K562 (cell line): Measurements from ENCODE around the gene TAF5. TPM values are rescaled to one million over a fixed set of nuclear protein-coding genes. Genes with fewer than 3 reads are reported as not detected.

ENCODE experiments used
- ATF7 ChIP-seq: fragments of 450-650 bp; IDR thresholded peaks from 2 replicates; pipeline ENCODE4 v1.7.1; 2014; ENCODE audit warnings: mild to moderate bottlenecking, moderate library complexity
- E2F4 ChIP-seq: sonication (generic); formaldehyde crosslinking; IDR thresholded peaks from 2 replicates; pipeline ENCODE4 v1.8.0; 2022; ENCODE audit warnings: mild to moderate bottlenecking, low read depth, missing genetic modification reagents
- ETV1 ChIP-seq: fragments of 450-650 bp; conservative IDR thresholded peaks from 2 replicates; pipeline ENCODE4 v1.6.1; 2016; ENCODE audit warnings: missing genetic modification characterization, control low read depth, low read depth, missing compliant biosample characterization
- GABPB1 ChIP-seq: sonication (generic); formaldehyde crosslinking; IDR thresholded peaks from 2 replicates; pipeline ENCODE4 v1.8.0; 2022; ENCODE audit warnings: mild to moderate bottlenecking, missing genetic modification reagents
- HNRNPLL ChIP-seq: fragments of 200-400 bp; formaldehyde crosslinking; IDR thresholded peaks from 2 replicates; pipeline ENCODE4 v1.6.1; 2017; ENCODE audit warnings: low read length, low read depth, mild to moderate bottlenecking; ENCODE audit not compliant: poor library complexity, severe bottlenecking
- JUN ChIP-seq, 2 experiments: sonication (generic) in 1 of 2; formaldehyde crosslinking in 1 of 2; IDR thresholded peaks; 2 replicates each; pipeline versions ENCODE4 v1.6.1 to v1.8.0; 2012 to 2022; ENCODE audit warnings: borderline replicate concordance in 2 of 2, mild to moderate bottlenecking in 2 of 2, improper control_type of control experiment in 1 of 2, low read depth in 1 of 2, low read length in 1 of 2, missing genetic modification reagents in 1 of 2
- MBD2 ChIP-seq: sonication (generic); IDR thresholded peaks from 2 replicates; pipeline ENCODE4 v1.6.1; 2016; ENCODE audit warnings: low read depth, borderline replicate concordance
- REST ChIP-seq, 2 experiments: fragments of 450-650 bp; formaldehyde crosslinking in 1 of 2; IDR thresholded peaks; 2 replicates each; pipeline versions ENCODE4 v1.4.0 to v1.6.1; 2014 to 2020; ENCODE audit warnings: mild to moderate bottlenecking in 2 of 2, borderline replicate concordance in 1 of 2, low read depth in 1 of 2
- RFX1 ChIP-seq: fragments of 450-650 bp; IDR thresholded peaks from 2 replicates; pipeline ENCODE4 v1.6.1; 2016; ENCODE audit warnings: mild to moderate bottlenecking, moderate library complexity
- ZFPM2 ChIP-seq: fragments of 250-450 bp; sonication (Bioruptor Pico); IDR thresholded peaks from 2 replicates; pipeline ENCODE4 v1.5.1; 2022; ENCODE audit warnings: mild to moderate bottlenecking
- ZFX ChIP-seq: sonication (generic); formaldehyde crosslinking; IDR thresholded peaks from 2 replicates; pipeline ENCODE4 v1.8.0; 2022; ENCODE audit warnings: mild to moderate bottlenecking, missing genetic modification reagents, moderate library complexity
- ZNF507 ChIP-seq: conservative IDR thresholded peaks from 2 replicates; pipeline ENCODE4 v1.6.1; 2017; ENCODE audit warnings: missing genetic modification characterization, missing compliant biosample characterization
- polyA plus RNA-seq, 8 experiments: library from polyadenylated mRNA; depleted of rRNA in 4 of 8; stranded (reverse) in 5 of 8; unstranded in 3 of 8; fragments of >200 nt; fragmentation: Nextera tagmentation in 2 of 8; fragmentation: Illumina TruSeq in 1 of 8; extraction: Ambion mirVana in 2 of 8; extraction: Trizol in 1 of 8; gene quantifications; 2 replicates each; pipeline versions ENCODE4 v1.2.1 to v1.2.3, GENCODE V29; 2011 to 2014; ENCODE audit warnings: inconsistent platforms in 1 of 8, missing spikeins in 1 of 8
- total RNA-seq, 7 experiments: library from RNA; depleted of rRNA in 6 of 7; stranded (reverse); fragments of >200 nt in 6 of 7; fragmentation: Illumina TruSeq in 2 of 7; extraction: Trizol in 2 of 7; gene quantifications; 2 replicates each; pipeline versions ENCODE4 v1.2.1 to v1.2.3, GENCODE V29; 2011 to 2021; ENCODE audit warnings: low replicate concordance in 1 of 7
- TF ChIP-seq, protein P1 (sequence below): fragments of 450-650 bp; IDR thresholded peaks from 2 replicates; pipeline ENCODE4 v1.6.1; 2016; ENCODE audit warnings: mild to moderate bottlenecking
- TF ChIP-seq, protein P2 (sequence below), 2 experiments: fragments of 450-650 bp in 1 of 2; sonication (generic) in 1 of 2; formaldehyde crosslinking; conservative IDR thresholded peaks; 2 replicates each; pipeline versions ENCODE4 v1.4.0 to v1.8.1; 2020 to 2022; ENCODE audit warnings: mild to moderate bottlenecking in 1 of 2, missing genetic modification reagents in 1 of 2

Gene TAF5
- total and polyA plus RNA-seq, 9 of the 15 experiments (the other 6 are each of a cell fraction or from before 2014, with no cell fraction given), result 4.2 to 11.9 (median 9.3) TPM

DNA sequence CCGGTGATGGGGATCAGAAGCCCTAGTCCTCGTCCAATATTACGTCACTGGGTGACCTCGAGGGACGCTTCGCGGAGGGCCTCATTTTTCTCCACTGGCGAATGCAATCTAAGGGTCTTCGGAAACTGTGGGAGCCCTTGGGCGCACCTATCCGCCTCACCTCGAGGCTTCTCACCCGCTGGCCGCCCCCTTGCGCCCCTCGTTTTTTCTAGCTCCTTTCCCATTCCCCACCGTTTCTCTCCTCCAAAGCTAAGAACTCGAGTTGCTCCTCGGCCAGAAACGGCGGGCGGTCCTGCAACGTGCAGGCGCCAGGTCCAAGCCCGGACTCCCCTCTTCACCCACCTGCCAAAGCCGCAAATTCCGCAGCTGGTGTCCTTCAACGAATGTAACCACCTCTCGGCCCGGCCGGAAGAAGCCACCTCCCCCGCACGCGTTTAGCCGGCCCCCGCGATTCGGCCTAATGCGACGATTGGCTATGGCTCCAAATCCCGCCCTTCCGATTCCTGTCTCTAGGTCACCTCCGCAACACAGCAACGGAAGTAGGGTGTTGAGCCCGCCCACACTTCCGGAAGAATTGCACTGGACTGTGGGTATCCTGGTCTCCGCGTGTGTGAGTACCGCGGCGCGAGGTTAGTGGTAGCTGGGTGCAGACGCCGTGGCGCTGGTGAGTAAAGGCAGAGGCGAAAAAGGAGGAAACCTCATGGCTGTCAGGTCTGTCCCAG is 28.5 kb downstream of the TAF5 start, which contains the start of the genes ATP5MK and PDCD11 (continued):
- TF ChIP-seq REST (IDR thresholded peaks at IDR 0.05; ENCODE audit: borderline replicate concordance), result no peak
- TF ChIP-seq REST (CRISPR knock-in tag; IDR thresholded peaks at IDR 0.05; ENCODE audit: low read depth), result no peak
- TF ChIP-seq MBD2, result peak; percentile 61; the same call in 1 of the 2 replicates
- TF ChIP-seq JUN (IDR thresholded peaks at IDR 0.05; ENCODE audit: borderline replicate concordance, low read depth, low read length), result no peak
- no peak for TF ChIP-seq JUN (CRISPR knock-in tag; IDR thresholded peaks at IDR 0.05; ENCODE audit: borderline replicate concordance)
- no peak for TF ChIP-seq ZFPM2 (CRISPR knock-in tag)
- peak; percentile 76 for TF ChIP-seq ATF7
- peak; percentile 79 for TF ChIP-seq RFX1
- TF ChIP-seq GABPB1 (CRISPR knock-in tag), result peak; percentile 94
- peak; percentile 86 for TF ChIP-seq HNRNPLL
- no peak for TF ChIP-seq E2F4
- TF ChIP-seq, protein P1, sequence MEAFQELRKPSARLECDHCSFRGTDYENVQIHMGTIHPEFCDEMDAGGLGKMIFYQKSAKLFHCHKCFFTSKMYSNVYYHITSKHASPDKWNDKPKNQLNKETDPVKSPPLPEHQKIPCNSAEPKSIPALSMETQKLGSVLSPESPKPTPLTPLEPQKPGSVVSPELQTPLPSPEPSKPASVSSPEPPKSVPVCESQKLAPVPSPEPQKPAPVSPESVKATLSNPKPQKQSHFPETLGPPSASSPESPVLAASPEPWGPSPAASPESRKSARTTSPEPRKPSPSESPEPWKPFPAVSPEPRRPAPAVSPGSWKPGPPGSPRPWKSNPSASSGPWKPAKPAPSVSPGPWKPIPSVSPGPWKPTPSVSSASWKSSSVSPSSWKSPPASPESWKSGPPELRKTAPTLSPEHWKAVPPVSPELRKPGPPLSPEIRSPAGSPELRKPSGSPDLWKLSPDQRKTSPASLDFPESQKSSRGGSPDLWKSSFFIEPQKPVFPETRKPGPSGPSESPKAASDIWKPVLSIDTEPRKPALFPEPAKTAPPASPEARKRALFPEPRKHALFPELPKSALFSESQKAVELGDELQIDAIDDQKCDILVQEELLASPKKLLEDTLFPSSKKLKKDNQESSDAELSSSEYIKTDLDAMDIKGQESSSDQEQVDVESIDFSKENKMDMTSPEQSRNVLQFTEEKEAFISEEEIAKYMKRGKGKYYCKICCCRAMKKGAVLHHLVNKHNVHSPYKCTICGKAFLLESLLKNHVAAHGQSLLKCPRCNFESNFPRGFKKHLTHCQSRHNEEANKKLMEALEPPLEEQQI, result no peak
- no peak for TF ChIP-seq ZNF507 (tag)
- TF ChIP-seq ETV1, result peak; percentile 78
- TF ChIP-seq, protein P2, sequence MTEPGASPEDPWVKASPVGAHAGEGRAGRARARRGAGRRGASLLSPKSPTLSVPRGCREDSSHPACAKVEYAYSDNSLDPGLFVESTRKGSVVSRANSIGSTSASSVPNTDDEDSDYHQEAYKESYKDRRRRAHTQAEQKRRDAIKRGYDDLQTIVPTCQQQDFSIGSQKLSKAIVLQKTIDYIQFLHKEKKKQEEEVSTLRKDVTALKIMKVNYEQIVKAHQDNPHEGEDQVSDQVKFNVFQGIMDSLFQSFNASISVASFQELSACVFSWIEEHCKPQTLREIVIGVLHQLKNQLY (CRISPR knock-in tag; conservative IDR thresholded peaks at IDR 0.05), result no peak
- peak; percentile 53 for TF ChIP-seq ZFX (CRISPR knock-in tag)
